Measurements from ENCODE around the gene PRKX.

PRKX gene

DNA sequence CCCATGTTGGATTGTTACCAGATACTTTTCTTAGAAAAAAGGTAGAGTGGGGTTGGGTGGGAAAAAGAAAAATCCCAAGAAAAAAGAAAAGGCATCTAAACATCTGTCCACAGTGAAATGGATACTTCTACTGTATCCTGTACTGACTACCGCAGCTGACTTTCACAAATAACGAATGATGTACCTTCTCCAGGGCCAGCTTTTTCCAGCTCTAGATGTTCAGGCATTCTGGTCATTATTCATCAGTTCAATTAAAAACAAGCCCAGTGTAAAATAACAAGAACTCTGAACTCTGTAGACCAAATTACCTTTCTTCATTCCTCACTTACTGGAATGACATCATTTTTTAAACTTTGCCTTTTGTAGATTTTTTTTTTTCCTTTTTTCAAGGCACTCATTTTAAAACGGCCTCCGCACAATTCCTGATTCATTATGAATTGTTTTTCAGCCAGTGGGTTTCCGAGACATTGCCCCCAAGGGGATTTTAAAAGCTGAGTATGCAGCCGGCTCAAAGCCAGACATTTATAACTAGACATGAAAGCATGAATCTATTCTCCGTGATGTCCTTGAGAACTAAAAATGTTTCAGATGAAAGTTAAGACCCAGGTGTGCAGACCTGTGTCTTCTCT lies 113.5 kb downstream of the PRKX start:
- no peak for DNase-seq (ENCODE audit: low read depth)
- no peak overlapping the region for H3K4me3 ChIP-seq (ENCODE audit: low read depth, low read length)
- TF ChIP-seq, protein P1, sequence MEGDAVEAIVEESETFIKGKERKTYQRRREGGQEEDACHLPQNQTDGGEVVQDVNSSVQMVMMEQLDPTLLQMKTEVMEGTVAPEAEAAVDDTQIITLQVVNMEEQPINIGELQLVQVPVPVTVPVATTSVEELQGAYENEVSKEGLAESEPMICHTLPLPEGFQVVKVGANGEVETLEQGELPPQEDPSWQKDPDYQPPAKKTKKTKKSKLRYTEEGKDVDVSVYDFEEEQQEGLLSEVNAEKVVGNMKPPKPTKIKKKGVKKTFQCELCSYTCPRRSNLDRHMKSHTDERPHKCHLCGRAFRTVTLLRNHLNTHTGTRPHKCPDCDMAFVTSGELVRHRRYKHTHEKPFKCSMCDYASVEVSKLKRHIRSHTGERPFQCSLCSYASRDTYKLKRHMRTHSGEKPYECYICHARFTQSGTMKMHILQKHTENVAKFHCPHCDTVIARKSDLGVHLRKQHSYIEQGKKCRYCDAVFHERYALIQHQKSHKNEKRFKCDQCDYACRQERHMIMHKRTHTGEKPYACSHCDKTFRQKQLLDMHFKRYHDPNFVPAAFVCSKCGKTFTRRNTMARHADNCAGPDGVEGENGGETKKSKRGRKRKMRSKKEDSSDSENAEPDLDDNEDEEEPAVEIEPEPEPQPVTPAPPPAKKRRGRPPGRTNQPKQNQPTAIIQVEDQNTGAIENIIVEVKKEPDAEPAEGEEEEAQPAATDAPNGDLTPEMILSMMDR (IDR thresholded peaks at IDR 0.05; ENCODE audit: insufficient read depth, low read depth, low read length, missing control alignments): no peak

- H3K4me3 ChIP-seq (ENCODE audit: low read depth, low read length): no peak overlapping the region
- no peak for DNase-seq (ENCODE audit: low read depth)
- TF ChIP-seq, protein P1 (IDR thresholded peaks at IDR 0.05; ENCODE audit: insufficient read depth, low read depth, low read length, missing control alignments): no peak
Observed at GRCh38 chrX:3598709-3599108, 114.7 kb downstream of the PRKX start.

- DNase-seq (ENCODE audit: low read depth): no peak
- TF ChIP-seq, protein P1 (IDR thresholded peaks at IDR 0.05; ENCODE audit: insufficient read depth, low read depth, low read length, missing control alignments): no peak
- no peak overlapping the region for H3K4me3 ChIP-seq (ENCODE audit: low read depth, low read length)
Observed at GRCh38 chrX:3598046-3598605, 115.3 kb downstream of the PRKX start.

- DNase-seq (ENCODE audit: low read depth): no peak
- H3K4me3 ChIP-seq (ENCODE audit: low read depth, low read length): no peak overlapping the region
- TF ChIP-seq, protein P1 (IDR thresholded peaks at IDR 0.05; ENCODE audit: insufficient read depth, low read depth, low read length, missing control alignments): no peak
Observed at GRCh38 chrX:3592184-3592583, 121.3 kb downstream of the PRKX start.

DNA sequence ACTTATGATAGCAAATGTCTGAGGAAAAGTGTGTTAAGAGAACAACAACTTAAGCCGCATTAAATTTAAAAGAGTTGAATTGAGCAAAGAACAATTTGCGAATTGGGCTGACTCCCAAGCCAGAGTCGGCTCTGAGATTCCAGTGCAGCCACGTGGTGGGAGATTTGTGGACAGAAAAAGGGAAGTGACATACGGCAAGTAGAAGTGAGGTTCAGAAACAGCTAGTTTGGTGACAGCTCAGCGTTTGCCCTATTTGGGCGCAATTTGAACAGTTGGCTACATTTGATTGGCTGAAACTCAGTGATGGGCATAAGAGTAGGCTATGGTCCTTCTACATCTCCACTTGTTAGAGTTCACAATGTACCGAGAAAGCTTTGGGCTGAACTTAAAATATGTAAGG lies 124.0 kb downstream of the PRKX start:
- H3K4me3 ChIP-seq (ENCODE audit: low read depth, low read length): no peak overlapping the region
- DNase-seq (ENCODE audit: low read depth): no peak
- TF ChIP-seq, protein P1 (IDR thresholded peaks at IDR 0.05; ENCODE audit: insufficient read depth, low read depth, low read length, missing control alignments): no peak

DNA sequence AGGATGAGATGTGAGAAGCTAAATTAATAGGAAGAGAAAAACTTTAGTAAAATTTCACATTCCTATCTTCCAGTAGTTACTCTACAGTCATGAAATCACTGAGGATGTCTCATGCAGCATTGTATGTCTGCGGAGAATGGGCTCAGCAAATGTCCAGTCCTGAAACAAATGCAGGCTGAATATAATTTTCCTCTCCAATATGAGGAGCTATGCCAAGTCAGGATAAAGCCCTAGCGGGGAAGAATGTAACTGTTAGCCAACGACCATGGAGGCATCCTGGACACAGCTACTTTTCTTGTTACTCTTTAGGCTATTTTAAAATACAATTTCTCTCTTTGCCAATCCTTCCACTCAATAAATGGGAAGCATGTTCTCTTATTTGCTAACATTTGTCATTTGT lies 127.7 kb downstream of the PRKX start:
- DNase-seq (ENCODE audit: low read depth): no peak
- TF ChIP-seq, protein P1 (IDR thresholded peaks at IDR 0.05; ENCODE audit: insufficient read depth, low read depth, low read length, missing control alignments): no peak
- no peak overlapping the region for H3K4me3 ChIP-seq (ENCODE audit: low read depth, low read length)

All from GM12865 (cell line).